MM.1S (cell line): ENCODE data around the gene DGCR6L.
"Not testable (repeated sequence)": the region's sequence is repeated elsewhere in the genome, so short reads cannot be mapped to it uniquely, and the experiment has no call there.

Source experiments
- DNase-seq: peaks from one replicate; pipeline ENCODE4 v3.0.0-alpha.2; 2015
- H2AFZ ChIP-seq: fragments of 300-600 bp; sonication (generic); 2 replicates; pipeline ENCODE4 v1.6.0; 2016; ENCODE audit warnings: antibody characterized with exemption, low read length
- H3F3A ChIP-seq: fragments of 300-600 bp; sonication (generic); 2 replicates; pipeline ENCODE4 v1.6.1; 2016; ENCODE audit warnings: mild to moderate bottlenecking, antibody characterized with exemption, low read length, moderate library complexity, mixed read lengths; ENCODE audit not compliant: insufficient read depth
- H3K27ac ChIP-seq: fragments of 300-600 bp; sonication (generic); 2 replicates; pipeline ENCODE4 v1.5.1; 2016; ENCODE audit warnings: mild to moderate bottlenecking, low read length
- H3K27me3 ChIP-seq: fragments of 300-600 bp; sonication (generic); replicated peaks from 2 replicates; pipeline ENCODE4 v1.6.0; 2016; ENCODE audit warnings: low read length; ENCODE audit not compliant: insufficient read depth
- H3K36me3 ChIP-seq: fragments of 300-600 bp; sonication (generic); replicated peaks from 2 replicates; pipeline ENCODE4 v1.6.1; 2016; ENCODE audit warnings: mild to moderate bottlenecking, low read length, mixed read lengths; ENCODE audit not compliant: insufficient read depth
- H3K4me1 ChIP-seq: fragments of 300-600 bp; sonication (generic); 2 replicates; pipeline ENCODE4 v1.6.1; 2016; ENCODE audit warnings: low read length, mixed read lengths
- H3K4me2 ChIP-seq: fragments of 300-600 bp; sonication (generic); 2 replicates; pipeline ENCODE4 v1.6.0; 2016; ENCODE audit warnings: low read depth, low read length
- H3K4me3 ChIP-seq: fragments of 300-600 bp; sonication (generic); 2 replicates; pipeline ENCODE4 v1.5.1; 2016; ENCODE audit warnings: low read length, mixed read lengths
- H3K79me2 ChIP-seq: fragments of 300-600 bp; sonication (generic); 2 replicates; pipeline ENCODE4 v1.6.1; 2016; ENCODE audit warnings: mixed run types, low read length, mixed read lengths
- H3K9ac ChIP-seq: fragments of 300-600 bp; sonication (generic); 2 replicates; pipeline ENCODE4 v1.6.1; 2016; ENCODE audit warnings: low read length, mixed read lengths
- H3K9me2 ChIP-seq: fragments of 300-600 bp; sonication (generic); replicated peaks from 2 replicates; pipeline ENCODE4 v1.6.1; 2016; ENCODE audit warnings: mild to moderate bottlenecking, low read length, mixed read lengths; ENCODE audit not compliant: insufficient read depth
- H3K9me3 ChIP-seq: fragments of 300-600 bp; sonication (generic); replicated peaks from 2 replicates; pipeline ENCODE4 v1.6.1; 2016; ENCODE audit warnings: mild to moderate bottlenecking, low read length, mixed read lengths; ENCODE audit not compliant: insufficient read depth
- H4K20me1 ChIP-seq: fragments of 300-600 bp; sonication (generic); 2 replicates; pipeline ENCODE4 v1.6.1; 2016; ENCODE audit warnings: mild to moderate bottlenecking, low read length, moderate library complexity, mixed read lengths; ENCODE audit not compliant: insufficient read depth
- CTCF ChIP-seq: fragments of 300-600 bp; sonication (generic); IDR thresholded peaks from 2 replicates; pipeline ENCODE4 v1.5.1; 2016; ENCODE audit warnings: antibody characterized with exemption, low read length, mixed read lengths
- EZH2 ChIP-seq: fragments of 300-600 bp; sonication (generic); optimal IDR thresholded peaks from 2 replicates; pipeline ENCODE3; 2017; ENCODE audit warnings: low read depth, mild to moderate bottlenecking, antibody characterized with exemption, low read length, mixed read lengths
- EZH2phosphoT487 ChIP-seq: fragments of 300-600 bp; sonication (generic); IDR thresholded peaks from 2 replicates; pipeline ENCODE4 v1.6.1; 2018; ENCODE audit warnings: antibody characterized with exemption, low read length

Gene DGCR6L

GRCh38 chr22:20317402-20318042 is 2.3 kb downstream of the DGCR6L start:
- not testable (repeated sequence) for H2AFZ ChIP-seq, H3K4me1 ChIP-seq, H3K9ac ChIP-seq, H3K9me2 ChIP-seq, DNase-seq, H4K20me1 ChIP-seq, H3F3A ChIP-seq, H3K36me3 ChIP-seq, H3K4me3 ChIP-seq, H3K27me3 ChIP-seq, H3K27ac ChIP-seq, H3K9me3 ChIP-seq, H3K4me2 ChIP-seq
- H3K79me2 ChIP-seq = peaks cover 34% of the 10 kb centered on the region
- peak; percentile 56 for TF ChIP-seq CTCF

GRCh38 chr22:20316844-20317401 is 2.9 kb downstream of the DGCR6L start:
- no peak for DNase-seq
- no peaks in the 10 kb centered on the region for H3K27me3 ChIP-seq
- peaks cover 10% of the 10 kb centered on the region; the same call in 1 of the 2 replicates for H3K4me1 ChIP-seq
- no peaks in the 10 kb centered on the region for H3F3A ChIP-seq
- H3K79me2 ChIP-seq = peaks cover 34% of the 10 kb centered on the region
- H4K20me1 ChIP-seq = no peaks in the 10 kb centered on the region
- TF ChIP-seq EZH2phosphoT487 = no peak
- TF ChIP-seq CTCF = no peak
- TF ChIP-seq EZH2 = no peak
- no peaks in the 10 kb centered on the region for H3K36me3 ChIP-seq
- no peak overlapping the region for H3K27ac ChIP-seq
- no peaks in the 10 kb centered on the region for H3K9me2 ChIP-seq
- no peak overlapping the region for H3K4me3 ChIP-seq
- H3K9me3 ChIP-seq = no peaks in the 10 kb centered on the region
- H3K4me2 ChIP-seq = no peak overlapping the region
- no peak overlapping the region for H3K9ac ChIP-seq
- H2AFZ ChIP-seq = no peak overlapping the region

DNA sequence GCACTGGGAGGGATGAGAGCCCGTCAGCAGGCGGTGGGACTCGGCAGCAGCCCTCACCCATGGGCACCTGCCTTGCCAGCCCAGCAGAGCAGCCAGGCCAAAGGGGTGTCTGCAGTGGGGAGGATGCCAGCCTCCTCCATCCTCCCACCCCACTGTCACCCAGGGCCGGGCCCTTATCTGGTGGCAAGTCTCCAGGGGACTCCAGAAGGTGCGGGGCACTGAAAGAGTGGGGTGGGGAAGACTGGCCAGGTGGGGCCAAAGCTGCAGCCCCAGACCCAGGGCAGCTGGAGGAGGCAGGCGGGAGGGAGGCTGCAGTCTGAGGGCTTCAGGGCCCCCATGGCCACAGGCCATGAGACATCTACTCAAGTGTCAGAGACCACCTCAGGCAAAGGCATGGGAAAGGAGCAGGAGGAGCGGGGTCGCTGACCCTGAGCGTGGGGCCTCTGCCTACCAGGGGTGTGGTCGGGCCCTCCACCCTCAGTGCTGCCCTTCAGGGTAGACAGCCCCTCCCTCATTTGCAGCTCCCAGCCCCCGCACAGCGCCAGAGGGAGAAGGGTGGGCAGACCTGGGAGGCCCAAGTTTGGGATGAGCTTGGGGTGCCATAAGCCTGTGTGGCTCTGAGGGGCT is 3.5 kb downstream of the DGCR6L start:
- Histone ChIP-seq H2AFZ (no peak overlapping the region), H3K4me1 (peaks cover 10% of the 10 kb centered on the region; the same call in 1 of the 2 replicates), H3K9ac (no peak overlapping the region), H3K9me3 (no peaks in the 10 kb centered on the region), H3K4me3 (no peak overlapping the region), H3K9me2 (no peaks in the 10 kb centered on the region), H3K27me3 (no peaks in the 10 kb centered on the region), H3K79me2 (peaks cover 34% of the 10 kb centered on the region), H4K20me1 (no peaks in the 10 kb centered on the region), H3F3A (no peaks in the 10 kb centered on the region), H3K36me3 (no peaks in the 10 kb centered on the region), H3K27ac (no peak overlapping the region), H3K4me2 (no peak overlapping the region)
- no peak for TF ChIP-seq EZH2phosphoT487
- no peak for TF ChIP-seq EZH2
- no peak for TF ChIP-seq CTCF
- DNase-seq = no peak
